RPMI8226 (cell line): ENCODE measurements around the gene DAAM1.

Experiments used
- DNase-seq: peaks from one replicate; pipeline ENCODE4 v3.0.0-alpha.2; 2015

Gene DAAM1

GRCh38 chr14:59377491-59377890 lies 189.0 kb downstream of the DAAM1 start:
- no peak for DNase-seq

- DNase-seq, result no peak
Measured at GRCh38 chr14:59377991-59378601, 189.6 kb downstream of the DAAM1 start.

GRCh38 chr14:59389936-59390335 lies 201.5 kb downstream of the DAAM1 start:
- no peak for DNase-seq

- no peak for DNase-seq
Measured at GRCh38 chr14:59391388-59391787, 202.9 kb downstream of the DAAM1 start.

GRCh38 chr14:59394268-59394667 lies 205.8 kb downstream of the DAAM1 start:
- no peak for DNase-seq

GRCh38 chr14:59395672-59396071 lies 207.2 kb downstream of the DAAM1 start:
- no peak for DNase-seq

GRCh38 chr14:59398841-59399240 lies 210.4 kb downstream of the DAAM1 start:
- DNase-seq, result no peak

GRCh38 chr14:59406454-59407245 lies 218.2 kb downstream of the DAAM1 start:
- no peak for DNase-seq

GRCh38 chr14:59407246-59408010 lies 219.0 kb downstream of the DAAM1 start:
- no peak for DNase-seq

- DNase-seq, result no peak
Measured at GRCh38 chr14:59415836-59416602, 227.6 kb downstream of the DAAM1 start.

- DNase-seq, result no peak
Measured at GRCh38 chr14:59417311-59417710, 228.8 kb downstream of the DAAM1 start.

- no peak for DNase-seq
Measured at GRCh38 chr14:59419303-59419702, 230.8 kb downstream of the DAAM1 start.
